ENCODE measurements around the gene MCF2L2. TPM values are rescaled to one million over a fixed set of nuclear protein-coding genes. Genes with fewer than 3 reads are reported as not detected.

The MCF2L2 gene
- total RNA-seq, 1 donor from 2014 or later: 0.22 TPM

DNA sequence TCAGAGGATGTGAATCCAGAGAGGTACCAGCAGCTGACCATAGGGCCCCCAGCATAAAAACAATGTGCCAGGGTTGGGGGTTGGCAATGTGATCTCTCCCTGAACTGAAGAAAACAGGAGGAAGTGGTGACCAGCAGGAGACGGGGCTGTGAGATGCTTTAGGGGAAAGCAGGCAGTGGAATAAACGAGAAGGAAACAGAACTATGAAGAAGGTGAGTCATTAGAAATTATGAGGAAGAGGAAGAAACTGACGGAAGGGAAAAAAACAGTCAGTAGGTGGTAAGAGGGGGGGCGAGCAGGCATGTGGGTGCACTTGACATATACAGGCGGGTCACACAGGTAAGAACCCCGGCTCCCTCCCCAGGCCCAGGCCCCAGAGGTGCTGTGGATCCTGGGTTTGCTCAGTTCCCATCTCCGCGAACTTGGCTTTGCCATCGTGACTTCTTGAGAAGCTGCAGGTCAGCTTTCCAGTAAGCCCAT lies 217.5 kb downstream of the MCF2L2 start:
- intact Hi-C loops (cut with DNase I): no loop called here
- peak; percentile 26 for ATAC-seq
- DNase-seq (ENCODE audit: missing footprints): peak; percentile 74

DNA sequence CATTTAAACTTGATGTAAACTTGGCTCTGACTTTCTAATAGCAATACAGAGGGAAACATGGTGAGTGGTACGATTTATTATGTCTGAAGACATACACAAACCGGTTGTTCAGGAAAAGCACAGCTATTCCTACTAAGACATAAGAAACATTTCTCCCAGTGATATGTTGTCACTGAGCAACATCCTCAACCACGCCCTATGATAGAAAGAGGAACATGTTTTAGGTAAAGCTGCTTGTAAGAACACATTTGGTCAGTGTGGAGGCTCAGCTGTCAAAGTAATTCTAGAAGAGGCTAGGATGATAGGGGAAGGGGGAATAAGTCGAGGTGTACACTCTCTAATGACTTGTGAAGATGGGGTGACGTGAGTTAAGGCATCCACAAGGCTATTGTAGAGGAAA lies 218.1 kb downstream of the MCF2L2 start:
- intact Hi-C loops (cut with DNase I): no loop called here
- DNase-seq (ENCODE audit: missing footprints): no peak
- no peak for ATAC-seq

DNA sequence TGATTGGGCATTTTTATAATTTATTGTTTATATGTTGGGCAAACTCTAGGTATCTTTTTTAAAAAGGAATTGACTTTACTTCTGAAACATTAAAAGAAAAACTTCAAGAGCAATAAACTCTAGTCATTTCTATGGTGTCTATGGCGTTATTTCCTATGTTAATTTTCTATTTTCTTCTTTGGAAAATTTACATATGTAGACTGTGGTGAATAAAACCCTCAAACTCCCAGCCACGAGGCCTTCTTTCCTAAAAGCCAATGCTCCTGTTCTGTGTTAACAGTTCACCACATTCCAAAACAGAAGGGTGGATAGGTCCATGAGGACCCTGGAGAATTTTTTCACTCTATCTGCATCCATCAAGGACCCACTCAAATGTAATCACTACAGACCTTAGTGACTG lies 219.6 kb downstream of the MCF2L2 start:
- no peak for ATAC-seq
- DNase-seq (ENCODE audit: missing footprints): no peak
- intact Hi-C loops (cut with DNase I): no loop called here

DNA sequence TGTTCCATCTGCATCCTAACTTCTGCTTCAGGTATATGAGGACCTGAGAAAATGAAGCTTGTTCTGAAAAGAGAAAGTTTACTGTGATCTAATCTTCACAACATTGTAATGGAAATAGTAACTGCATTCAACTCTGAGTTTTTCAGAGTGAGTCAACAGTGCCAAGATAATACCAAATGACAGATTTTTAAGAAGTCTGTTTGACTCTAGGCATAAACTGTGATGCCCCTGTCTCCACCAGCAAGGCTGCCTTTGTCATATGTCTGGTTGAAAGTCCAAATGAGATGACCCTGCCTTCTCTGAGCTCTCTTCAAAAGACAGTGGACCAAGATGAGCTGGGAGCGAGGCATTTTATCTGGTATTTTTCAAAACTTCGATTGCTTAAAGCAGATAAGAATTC lies 220.2 kb downstream of the MCF2L2 start:
- ATAC-seq: no peak
- DNase-seq (ENCODE audit: missing footprints): no peak
- intact Hi-C loops (cut with DNase I): no loop called here

DNA sequence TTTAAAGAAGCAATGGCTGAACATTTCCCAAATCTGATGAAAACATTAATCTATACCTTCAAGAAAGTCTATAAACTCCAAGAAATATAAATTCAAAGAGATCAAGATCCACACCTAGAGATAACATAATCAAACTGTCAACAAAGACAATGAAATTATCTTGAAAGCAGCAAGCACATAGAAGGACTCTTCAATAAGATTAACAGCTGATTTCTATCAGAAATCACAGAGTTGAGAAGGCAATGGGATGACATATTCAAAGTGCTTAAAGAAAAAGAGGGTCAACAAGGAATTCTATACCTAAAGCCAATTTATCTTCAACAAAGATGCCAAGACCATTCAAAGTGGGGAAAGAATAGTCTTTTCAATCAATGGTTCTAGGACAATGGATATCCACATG lies 224.7 kb downstream of the MCF2L2 start:
- intact Hi-C loops (cut with DNase I): no loop called here
- ATAC-seq: no peak
- DNase-seq (ENCODE audit: missing footprints): no peak

DNA sequence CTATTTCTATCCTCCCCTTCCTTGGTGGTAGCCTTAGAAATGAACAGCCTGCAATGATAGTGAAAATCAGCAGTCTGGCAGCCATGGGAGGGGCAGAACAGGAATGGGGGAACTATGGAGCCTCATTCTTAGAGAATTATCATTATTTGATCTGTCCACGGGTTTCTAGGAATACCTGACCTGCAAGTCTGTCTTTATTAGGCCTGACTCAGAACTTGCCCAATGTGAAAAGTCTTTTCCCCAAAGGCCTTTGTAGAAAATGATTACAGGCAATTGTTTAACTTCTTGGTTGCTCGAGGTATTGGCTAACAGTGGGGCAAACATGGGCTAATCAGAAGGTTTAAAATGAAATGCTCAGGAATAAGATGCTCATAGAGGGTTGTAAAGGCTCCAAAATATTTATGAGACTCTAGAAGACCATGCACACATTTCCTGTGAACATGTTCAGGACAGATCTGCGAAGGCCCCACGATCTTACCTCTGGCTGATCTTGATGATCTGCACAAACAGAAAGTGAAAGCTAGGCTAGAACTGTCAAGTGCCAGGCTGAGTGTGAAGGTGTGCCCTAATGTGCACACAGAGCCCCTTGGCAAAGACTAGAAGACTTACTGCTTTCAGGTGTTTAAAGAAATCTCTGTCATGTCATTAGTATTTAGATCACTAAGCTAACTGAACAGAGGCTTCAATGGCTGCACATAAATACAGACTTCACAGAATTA lies 226.3 kb downstream of the MCF2L2 start:
- intact Hi-C loops (cut with DNase I): no loop called here
- no peak for ATAC-seq
- DNase-seq (ENCODE audit: missing footprints): no peak

DNA sequence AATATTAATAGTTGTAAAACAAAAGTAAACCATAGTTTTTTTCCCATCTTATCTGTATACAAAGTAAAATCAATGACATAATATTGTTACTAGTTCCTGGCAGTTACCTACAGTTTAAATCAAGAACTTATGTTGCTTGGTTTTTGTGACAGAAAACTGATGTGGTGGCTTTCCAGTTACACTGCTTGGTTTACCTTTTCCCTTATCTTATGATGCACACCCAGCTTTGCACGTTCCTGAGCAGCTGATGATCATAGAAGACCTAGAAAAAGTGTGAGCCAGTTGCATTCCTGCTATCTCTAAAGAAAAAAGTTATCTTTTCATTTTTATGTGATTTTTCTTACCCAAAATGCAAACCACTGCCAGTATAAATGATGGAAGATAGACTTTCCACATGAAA lies 229.5 kb downstream of the MCF2L2 start:
- DNase-seq (ENCODE audit: missing footprints) (no peak), ATAC-seq (no peak)
- intact Hi-C loops (cut with DNase I): no loop called here

DNA sequence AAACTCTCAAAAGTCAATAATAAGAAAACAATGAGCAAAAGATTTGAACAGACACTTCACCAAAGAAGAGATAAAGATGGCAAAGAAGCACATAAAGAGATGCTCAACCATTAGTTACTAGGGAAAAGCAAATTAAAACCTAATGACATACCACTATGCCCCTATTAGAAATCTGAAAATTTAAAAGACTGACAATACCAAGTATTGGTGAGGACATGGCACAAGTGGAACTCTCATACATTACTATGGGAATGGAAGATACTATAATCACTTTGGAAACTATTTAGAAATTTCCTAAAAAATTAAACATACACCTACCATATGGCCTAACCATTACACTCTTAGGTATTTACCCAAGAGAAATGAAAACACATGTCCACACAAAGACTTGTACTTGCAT lies 230.7 kb downstream of the MCF2L2 start:
- ATAC-seq (no peak), DNase-seq (ENCODE audit: missing footprints) (no peak)
- intact Hi-C loops (cut with DNase I): no loop called here

DNA sequence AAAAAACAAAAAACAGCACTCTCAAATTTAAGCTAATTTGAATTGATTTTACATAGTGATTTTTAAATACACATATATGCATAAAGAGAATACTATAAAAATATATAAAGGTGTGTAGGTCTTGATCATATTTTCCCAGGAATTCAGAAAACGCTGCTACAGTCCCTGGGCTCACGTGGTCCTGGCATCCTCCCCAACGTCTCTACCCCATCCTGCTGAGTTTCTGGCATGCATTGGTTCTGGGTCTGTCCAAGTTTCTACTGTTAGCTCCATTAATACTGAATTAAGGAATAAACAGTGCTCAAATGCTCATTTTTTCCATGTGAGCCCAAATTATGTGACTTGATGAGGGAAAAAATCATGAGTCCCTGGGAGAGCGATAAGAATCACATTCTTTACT lies 233.2 kb downstream of the MCF2L2 start:
- intact Hi-C loops (cut with DNase I): no loop called here
- ATAC-seq (no peak), DNase-seq (ENCODE audit: missing footprints) (no peak)

DNA sequence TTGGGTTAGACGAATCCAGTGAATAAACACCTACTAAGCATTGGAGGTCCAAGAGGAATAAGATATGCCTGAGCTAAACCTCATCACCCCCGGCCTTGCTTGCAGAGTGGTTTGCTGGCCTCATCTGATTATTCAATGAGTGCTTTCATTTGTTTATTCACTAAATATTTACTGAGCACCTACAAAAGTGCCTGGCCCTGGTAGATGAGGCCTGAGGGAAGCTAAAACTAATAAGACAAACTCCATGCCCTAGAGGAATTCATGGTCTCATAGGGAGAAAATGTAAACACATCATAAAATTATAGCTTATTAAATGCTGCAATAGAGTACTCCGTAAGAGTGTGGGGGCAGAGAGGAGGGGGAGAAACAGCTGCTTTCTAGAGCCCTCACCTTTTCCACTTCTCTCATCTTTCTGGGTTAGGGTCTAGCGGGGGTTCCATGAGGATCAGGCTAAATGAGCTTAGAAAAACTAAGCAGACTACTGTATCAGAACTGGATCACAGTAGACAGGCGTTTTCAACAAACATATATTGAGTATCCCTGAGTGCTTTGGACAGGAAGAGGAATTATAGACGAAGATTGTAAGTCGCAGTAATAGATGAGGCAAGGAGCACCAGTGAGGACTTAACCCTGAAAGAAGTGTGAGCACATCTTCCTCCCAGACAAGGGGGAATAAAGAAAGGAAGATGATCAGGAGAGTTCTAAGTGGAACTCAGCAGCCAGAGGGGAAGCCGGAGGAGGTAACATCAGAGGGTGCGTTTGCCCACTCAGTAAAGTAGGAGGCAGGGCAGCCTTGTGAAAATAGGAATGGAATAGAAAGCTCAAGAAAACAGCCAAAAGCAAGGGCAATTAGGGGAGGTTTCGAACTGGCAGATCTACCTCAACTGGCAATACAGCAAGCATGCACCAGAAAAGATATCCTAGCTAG lies 234.4 kb downstream of the MCF2L2 start:
- ATAC-seq: no peak
- intact Hi-C loops (cut with DNase I): no loop called here
- no peak for DNase-seq (ENCODE audit: missing footprints)

DNA sequence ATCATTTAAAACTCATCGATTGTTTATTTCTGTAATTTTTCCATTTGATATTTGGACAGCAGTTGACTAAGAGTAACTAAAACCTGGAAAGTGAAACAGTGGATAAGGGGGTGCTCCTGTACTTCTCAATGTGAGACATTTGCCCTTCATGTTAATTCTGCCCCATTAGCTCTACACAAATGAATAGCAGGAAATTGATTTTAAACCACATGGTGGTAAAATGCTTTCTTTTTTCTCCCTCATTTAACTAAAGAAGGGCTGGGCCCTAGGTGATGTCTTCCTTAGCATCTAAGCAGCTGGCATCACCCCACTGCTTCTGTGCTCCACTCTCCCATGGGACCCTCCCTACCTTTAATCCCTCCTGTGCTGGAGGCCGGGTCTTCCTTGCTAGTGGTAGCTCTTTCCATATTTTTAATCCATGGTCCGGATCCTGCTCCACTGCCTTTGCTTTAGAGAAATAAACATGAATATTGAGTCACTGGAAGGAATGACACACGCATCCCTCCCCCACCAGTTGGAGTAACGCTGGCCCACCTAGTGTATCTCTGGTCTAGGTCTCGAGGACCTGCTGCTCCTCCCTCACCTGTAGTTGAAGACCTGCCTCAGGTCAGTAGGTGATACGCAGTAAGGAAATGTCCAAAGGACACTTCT lies 235.6 kb downstream of the MCF2L2 start:
- no peak for ATAC-seq
- no peak for DNase-seq (ENCODE audit: missing footprints)
- intact Hi-C loops (cut with DNase I): no loop called here

DNA sequence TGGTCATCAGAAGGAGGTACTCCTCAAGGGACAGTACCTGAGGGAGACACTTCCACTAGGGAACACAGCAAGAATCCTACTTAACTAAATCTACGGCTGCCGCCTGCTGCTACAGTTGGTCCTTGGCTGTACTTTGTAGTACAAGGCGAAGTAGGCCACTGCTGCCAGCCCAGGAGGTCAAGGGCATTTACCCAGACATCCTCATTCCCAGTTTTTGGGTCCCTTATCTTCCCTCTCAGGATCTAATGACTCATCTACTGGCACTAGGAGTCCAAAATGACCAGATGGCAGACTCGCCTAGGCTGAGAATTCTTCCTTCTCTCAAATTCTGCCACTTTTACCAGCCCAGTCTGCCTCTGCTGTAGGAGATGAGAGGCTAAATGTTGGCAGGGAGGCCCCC lies 238.8 kb downstream of the MCF2L2 start:
- intact Hi-C loops (cut with DNase I): no loop called here
- ATAC-seq (no peak), DNase-seq (ENCODE audit: missing footprints) (no peak)

DNA sequence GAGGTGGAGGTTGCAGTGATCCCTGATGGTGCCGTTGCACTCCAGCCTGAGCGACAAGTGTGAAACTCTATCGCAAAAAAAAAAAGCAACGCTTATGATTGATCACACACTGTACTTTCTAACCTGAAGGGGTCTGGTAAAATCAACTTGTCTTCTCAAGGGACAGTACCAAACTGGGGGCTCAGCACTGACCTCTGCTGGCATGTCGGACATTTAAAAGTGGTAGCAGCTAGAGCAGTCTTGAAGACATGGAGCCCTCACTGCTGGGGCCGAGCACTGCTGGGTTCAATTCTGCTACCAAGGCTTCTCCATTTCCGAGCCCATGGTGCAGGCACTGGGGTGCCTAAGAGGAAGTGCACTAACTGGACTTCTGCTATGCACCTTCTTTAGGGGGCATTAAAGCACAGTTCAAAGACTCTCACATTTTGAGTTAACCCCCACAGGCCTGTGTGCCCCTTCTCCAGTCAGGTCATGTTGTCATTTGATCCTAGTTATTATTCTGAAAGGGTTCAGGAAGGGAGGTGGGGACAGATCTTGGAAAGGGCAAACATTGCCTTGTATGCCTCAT lies 239.4 kb downstream of the MCF2L2 start:
- no peak for DNase-seq (ENCODE audit: missing footprints)
- intact Hi-C loops (cut with DNase I): no loop called here
- no peak for ATAC-seq

DNA sequence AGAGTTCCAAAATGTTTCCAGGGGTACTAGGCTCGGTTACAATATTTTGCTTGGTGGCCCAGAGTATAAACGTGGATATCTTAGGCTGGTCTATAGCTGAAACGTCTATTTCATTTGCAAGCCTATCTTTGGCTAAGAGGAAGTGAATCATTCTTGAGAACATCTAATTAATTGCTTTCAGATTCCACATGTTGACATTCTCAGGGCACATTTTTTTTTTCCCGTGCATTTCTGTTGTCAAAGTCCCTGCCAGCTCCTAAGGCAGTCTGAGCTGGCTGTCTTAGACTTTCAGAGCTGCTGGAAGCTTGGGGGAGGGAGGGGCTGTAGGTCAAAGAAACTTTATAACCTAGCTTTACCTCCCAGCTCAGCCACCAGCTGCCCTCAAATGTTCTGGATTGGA lies 242.7 kb downstream of the MCF2L2 start:
- ATAC-seq (no peak), DNase-seq (ENCODE audit: missing footprints) (no peak)
- intact Hi-C loops (cut with DNase I): no loop called here

DNA sequence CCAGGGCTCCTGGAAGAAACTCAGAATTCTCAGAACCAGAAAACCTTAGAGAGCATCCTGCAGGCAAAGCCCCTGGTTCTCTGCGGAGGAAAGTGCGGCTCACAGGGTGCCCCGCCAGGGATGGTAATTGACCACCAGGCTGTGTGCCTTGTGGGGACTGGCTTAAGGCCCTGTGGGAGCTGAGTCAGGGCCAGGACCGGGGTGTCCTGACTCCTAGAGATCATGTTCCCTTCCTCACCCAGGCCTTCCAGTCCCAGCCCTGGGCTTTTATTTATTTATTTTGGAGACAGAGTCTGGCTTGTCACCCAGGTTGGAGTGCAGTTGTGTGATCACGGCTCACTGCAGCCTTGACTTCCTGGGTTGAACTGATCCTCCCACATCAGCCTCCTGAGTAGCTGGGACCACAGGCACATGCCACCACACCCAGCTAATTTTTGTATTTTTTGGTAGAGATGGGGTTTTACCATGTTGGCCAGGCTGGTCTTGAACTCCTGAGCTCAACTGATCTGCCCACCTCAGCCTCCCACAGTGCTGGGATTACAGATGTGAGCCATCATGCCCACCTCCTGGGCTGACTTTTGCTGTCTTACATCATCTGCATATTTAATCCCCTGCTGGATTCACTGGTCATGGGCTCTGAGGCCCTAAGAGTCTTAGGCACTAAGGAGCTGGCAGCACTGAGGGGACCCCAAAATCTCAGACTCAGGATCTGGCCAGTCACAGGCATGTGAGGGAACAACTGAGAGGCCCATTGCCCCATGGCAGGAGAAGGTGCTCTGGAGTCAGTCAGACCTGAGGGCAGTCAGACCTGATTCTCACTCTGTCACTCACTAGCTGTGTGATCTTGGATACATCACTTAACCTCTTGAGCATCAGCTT lies 245.4 kb downstream of the MCF2L2 start:
- ATAC-seq (no peak), DNase-seq (ENCODE audit: missing footprints) (no peak)
- intact Hi-C loops (cut with DNase I): loop anchor here (5.0 kb wide), 1 partner anchor 61 kb away; no protein-coding TSS in a partner anchor

DNA sequence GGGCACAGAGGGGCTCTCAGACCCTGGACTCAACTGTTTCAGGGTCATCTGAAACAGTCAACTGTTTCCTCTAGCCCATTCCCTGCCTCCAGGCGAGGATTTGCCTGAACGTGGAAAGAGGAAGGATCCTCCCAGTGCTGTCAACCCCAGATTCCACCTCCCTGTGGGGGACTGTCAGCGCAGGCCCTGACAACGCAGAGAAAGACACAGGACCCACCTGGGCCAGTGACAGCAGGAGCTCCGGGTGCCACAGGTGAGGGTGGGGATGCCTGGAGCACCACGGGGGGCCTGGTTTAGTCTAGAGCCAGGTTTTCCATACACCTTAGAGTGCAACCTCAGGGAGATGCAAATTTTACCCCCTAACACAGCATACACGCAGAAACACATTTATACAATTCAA lies 246.3 kb downstream of the MCF2L2 start:
- DNase-seq (ENCODE audit: missing footprints) (no peak), ATAC-seq (no peak)
- intact Hi-C loops (cut with DNase I): loop anchor here (5.0 kb wide), 1 partner anchor 60 kb away; no protein-coding TSS in a partner anchor

DNA sequence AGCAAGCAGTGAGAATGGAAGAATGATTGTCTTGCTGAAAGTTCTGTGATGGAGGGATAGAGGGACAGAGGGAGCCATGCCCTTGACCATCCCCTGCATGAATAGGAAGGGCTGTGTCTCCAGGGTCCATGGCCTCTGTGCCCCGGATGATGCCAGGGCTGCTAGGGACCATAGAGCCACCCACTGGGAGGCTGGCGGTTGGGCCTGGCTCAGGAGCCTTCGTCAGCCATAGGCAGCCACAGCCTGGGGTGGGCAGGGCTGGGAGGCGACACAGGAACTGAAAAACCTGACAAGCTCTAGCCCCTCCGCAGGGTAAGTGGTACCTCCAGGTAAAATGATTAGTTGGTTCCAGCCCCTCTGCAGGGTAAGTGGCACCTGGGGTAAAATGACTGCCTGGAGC lies 246.8 kb downstream of the MCF2L2 start:
- DNase-seq (ENCODE audit: missing footprints) (no peak), ATAC-seq (no peak)
- intact Hi-C loops (cut with DNase I): loop anchor here (5.0 kb wide), 1 partner anchor 59 kb away; no protein-coding TSS in a partner anchor

DNA sequence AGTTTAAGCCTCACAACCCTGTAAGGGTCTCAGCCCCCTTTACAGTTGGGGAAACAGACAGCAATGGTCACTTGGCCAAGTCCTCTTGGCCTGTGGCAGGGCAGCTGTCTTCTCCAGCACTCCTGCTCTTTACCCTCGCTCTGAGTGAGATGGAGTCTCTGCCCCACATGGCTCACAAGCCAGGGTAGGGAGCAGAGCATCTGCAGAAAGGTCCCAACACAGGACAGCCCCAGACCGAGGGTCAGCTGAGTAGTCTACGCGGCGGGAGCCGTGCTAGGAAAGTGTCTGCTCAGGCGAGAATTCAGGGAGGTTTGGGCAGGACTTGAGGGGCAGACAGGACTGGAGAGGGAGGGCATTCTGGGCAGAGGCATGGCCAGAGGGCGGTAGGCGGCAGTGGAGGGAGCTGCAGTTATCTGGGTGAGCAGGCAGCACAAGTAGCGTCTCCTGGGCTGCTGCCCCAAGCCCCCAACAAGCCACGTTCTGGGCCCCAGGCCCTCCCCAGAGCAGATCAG lies 247.6 kb downstream of the MCF2L2 start:
- DNase-seq (ENCODE audit: missing footprints) (no peak), ATAC-seq (no peak)
- intact Hi-C loops (cut with DNase I): loop anchor here (5.0 kb wide), 1 partner anchor 59 kb away; no protein-coding TSS in a partner anchor

Measured in Right ventricle myocardium inferior (tissue), 1 donor.